ENCODE measurements around the gene KHDRBS2.

Gene KHDRBS2

GRCh38 chr6:61711849-61712248, 574.2 kb downstream of the KHDRBS2 start:
- Histone ChIP-seq H3K4me3 (ENCODE audit: insufficient read depth in 1 of 2, low read depth in 1 of 2, low read length in 2 of 2) (no peak overlapping the region), H3K18ac (ENCODE audit: low read depth in 1 of 2, low read length in 2 of 2) (no peak overlapping the region), H4K8ac (ENCODE audit: low read length) (no peak overlapping the region), H3K4me2 (ENCODE audit: low read length, poor library complexity, severe bottlenecking) (no peak overlapping the region), H2BK5ac (ENCODE audit: low read depth, low read length, poor library complexity, severe bottlenecking) (no peak overlapping the region), H4K91ac (ENCODE audit: low read length) (no peak overlapping the region), H3K9me3 (ENCODE audit: control insufficient read depth, low read length) (peaks cover 20% of the 10 kb centered on the region), H3K27me3 (ENCODE audit: control insufficient read depth in 1 of 2, insufficient read depth in 1 of 2, low read length in 2 of 2) (no peaks in the 10 kb centered on the region), H3K27ac (ENCODE audit: low read length, poor library complexity, severe bottlenecking) (no peak overlapping the region), H2BK15ac (ENCODE audit: low read depth, poor library complexity, severe bottlenecking) (no peak overlapping the region), H3K4me1 (ENCODE audit: control insufficient read depth, insufficient read depth, low read depth, low read length) (no peaks in the 10 kb centered on the region), H3K23ac (ENCODE audit: low read length in 2 of 2) (no peak overlapping the region), H2BK120ac (ENCODE audit: low read depth, low read length) (no peak overlapping the region), H3K9ac (ENCODE audit: low read length) (no peak overlapping the region), H3K14ac (ENCODE audit: low read length in 2 of 2) (no peak overlapping the region), H2AFZ (ENCODE audit: low read depth, low read length) (no peak overlapping the region), H2BK12ac (ENCODE audit: low read length in 2 of 2) (no peak overlapping the region), H2AK5ac (ENCODE audit: low read length, severe bottlenecking) (no peak overlapping the region), H3K36me3 (ENCODE audit: control insufficient read depth in 1 of 2, insufficient read depth in 2 of 2, low read depth in 1 of 2, low read length in 2 of 2) (no peaks in the 10 kb centered on the region), H3K4ac (ENCODE audit: low read depth in 1 of 2, low read length in 2 of 2) (no peak overlapping the region), H3K79me1 (replicated peaks; ENCODE audit: low read length, poor library complexity, severe bottlenecking) (no peaks in the 10 kb centered on the region)
- 95% methylated on average over 1 of the region's 3 CpGs for WGBS
- DNase-seq = peak; percentile 17

DNA sequence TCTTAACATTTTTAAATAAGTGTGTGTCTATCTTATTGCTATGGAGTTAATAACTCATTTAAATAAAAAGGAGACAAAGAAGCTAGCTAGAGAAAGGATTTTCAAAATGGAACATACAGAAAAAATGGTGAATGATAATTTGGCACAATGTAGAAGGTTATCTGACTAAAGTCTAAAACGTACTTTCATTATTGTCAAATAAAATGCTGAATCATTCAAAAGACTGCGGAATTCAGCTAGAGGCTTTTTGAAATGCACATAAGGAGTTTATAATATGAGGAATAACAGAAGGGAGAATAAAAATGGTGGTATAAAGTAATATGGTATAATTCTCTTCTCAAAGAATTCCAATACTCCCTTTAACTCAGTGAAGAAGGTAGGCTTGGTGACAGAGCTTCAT, 597.9 kb downstream of the KHDRBS2 start:
- WGBS = 100% methylated on average over 1 of the region's 2 CpGs
- Histone ChIP-seq H3K9me3 (ENCODE audit: control insufficient read depth, low read length) (peaks cover 6% of the 10 kb centered on the region), H4K91ac (ENCODE audit: low read length) (no peak overlapping the region), H3K4me1 (ENCODE audit: control insufficient read depth, insufficient read depth, low read depth, low read length) (no peaks in the 10 kb centered on the region), H3K27me3 (ENCODE audit: control insufficient read depth in 1 of 2, insufficient read depth in 1 of 2, low read length in 2 of 2) (no peaks in the 10 kb centered on the region), H2BK15ac (ENCODE audit: low read depth, poor library complexity, severe bottlenecking) (no peak overlapping the region), H2AK5ac (ENCODE audit: low read length, severe bottlenecking) (no peak overlapping the region), H3K4me2 (ENCODE audit: low read length, poor library complexity, severe bottlenecking) (no peak overlapping the region), H4K8ac (ENCODE audit: low read length) (no peak overlapping the region), H3K4me3 (ENCODE audit: insufficient read depth in 1 of 2, low read depth in 1 of 2, low read length in 2 of 2) (no peak overlapping the region), H2AFZ (ENCODE audit: low read depth, low read length) (no peak overlapping the region), H2BK120ac (ENCODE audit: low read depth, low read length) (no peak overlapping the region), H3K27ac (ENCODE audit: low read length, poor library complexity, severe bottlenecking) (no peak overlapping the region), H3K18ac (ENCODE audit: low read depth in 1 of 2, low read length in 2 of 2) (no peak overlapping the region), H3K14ac (ENCODE audit: low read length in 2 of 2) (no peak overlapping the region), H2BK12ac (ENCODE audit: low read length in 2 of 2) (no peak overlapping the region), H3K4ac (ENCODE audit: low read depth in 1 of 2, low read length in 2 of 2) (no peak overlapping the region), H3K9ac (ENCODE audit: low read length) (no peak overlapping the region), H3K23ac (ENCODE audit: low read length in 2 of 2) (no peak overlapping the region), H2BK5ac (ENCODE audit: low read depth, low read length, poor library complexity, severe bottlenecking) (no peak overlapping the region), H3K36me3 (ENCODE audit: control insufficient read depth in 1 of 2, insufficient read depth in 2 of 2, low read depth in 1 of 2, low read length in 2 of 2) (no peaks in the 10 kb centered on the region), H3K79me1 (replicated peaks; ENCODE audit: low read length, poor library complexity, severe bottlenecking) (no peaks in the 10 kb centered on the region)
- DNase-seq = no peak

DNA sequence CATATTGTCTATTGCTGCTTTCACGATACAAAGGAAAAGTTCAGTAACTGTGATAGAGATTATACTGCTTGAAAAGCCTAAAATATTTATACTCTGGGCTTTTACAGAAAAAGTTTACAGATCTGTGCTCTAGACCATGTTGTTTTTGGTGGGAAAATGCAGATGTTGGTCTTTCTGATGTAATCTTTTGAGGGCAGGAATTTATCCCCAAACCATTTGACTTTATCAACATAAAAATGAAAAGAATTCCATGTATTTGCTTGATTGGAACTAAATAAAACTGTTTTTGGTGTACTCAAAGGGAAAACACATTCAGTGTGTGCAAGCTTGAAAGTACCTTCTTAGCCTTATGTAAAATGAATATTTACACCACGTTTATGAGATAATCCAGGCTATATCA, 603.5 kb downstream of the KHDRBS2 start:
- Histone ChIP-seq H2BK15ac (ENCODE audit: low read depth, poor library complexity, severe bottlenecking) (no peak overlapping the region), H3K14ac (ENCODE audit: low read length in 2 of 2) (no peak overlapping the region), H3K79me1 (replicated peaks; ENCODE audit: low read length, poor library complexity, severe bottlenecking) (no peaks in the 10 kb centered on the region), H3K36me3 (ENCODE audit: control insufficient read depth in 1 of 2, insufficient read depth in 2 of 2, low read depth in 1 of 2, low read length in 2 of 2) (no peaks in the 10 kb centered on the region), H3K4me2 (ENCODE audit: low read length, poor library complexity, severe bottlenecking) (no peak overlapping the region), H2AFZ (ENCODE audit: low read depth, low read length) (no peak overlapping the region), H3K9ac (ENCODE audit: low read length) (no peak overlapping the region), H4K91ac (ENCODE audit: low read length) (no peak overlapping the region), H3K27ac (ENCODE audit: low read length, poor library complexity, severe bottlenecking) (no peak overlapping the region), H3K18ac (ENCODE audit: low read depth in 1 of 2, low read length in 2 of 2) (no peak overlapping the region), H2BK120ac (ENCODE audit: low read depth, low read length) (no peak overlapping the region), H3K4me1 (ENCODE audit: control insufficient read depth, insufficient read depth, low read depth, low read length) (no peaks in the 10 kb centered on the region), H2AK5ac (ENCODE audit: low read length, severe bottlenecking) (no peak overlapping the region), H3K27me3 (ENCODE audit: control insufficient read depth in 1 of 2, insufficient read depth in 1 of 2, low read length in 2 of 2) (no peaks in the 10 kb centered on the region), H3K4me3 (ENCODE audit: insufficient read depth in 1 of 2, low read depth in 1 of 2, low read length in 2 of 2) (no peak overlapping the region), H3K23ac (ENCODE audit: low read length in 2 of 2) (no peak overlapping the region), H4K8ac (ENCODE audit: low read length) (no peak overlapping the region), H3K9me3 (ENCODE audit: control insufficient read depth, low read length) (peaks cover 3% of the 10 kb centered on the region), H2BK12ac (ENCODE audit: low read length in 2 of 2) (no peak overlapping the region), H2BK5ac (ENCODE audit: low read depth, low read length, poor library complexity, severe bottlenecking) (no peak overlapping the region), H3K4ac (ENCODE audit: low read depth in 1 of 2, low read length in 2 of 2) (no peak overlapping the region)
- WGBS = no CpG with 5 or more reads among the region's 2 CpGs
- no peak for DNase-seq

DNA sequence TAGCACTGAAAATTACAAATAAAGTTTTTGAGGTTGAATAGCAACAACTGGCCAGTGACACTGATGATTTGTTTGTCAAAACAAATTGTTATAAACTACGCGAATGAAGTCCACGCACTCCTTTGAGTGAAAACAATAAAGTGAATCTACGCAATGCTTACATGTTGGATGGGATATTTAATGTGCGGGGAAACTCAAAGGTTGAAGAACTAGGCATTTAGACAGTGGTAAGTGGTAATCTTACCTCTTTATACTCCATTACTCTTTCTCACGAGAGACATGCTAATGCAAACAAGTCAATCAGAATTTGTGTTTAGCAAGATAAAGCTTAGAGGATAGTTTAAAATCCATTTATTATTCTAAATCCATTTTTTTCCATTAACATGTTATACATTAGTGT, 606.4 kb downstream of the KHDRBS2 start:
- H3K36me3 ChIP-seq (ENCODE audit: control insufficient read depth in 1 of 2, insufficient read depth in 2 of 2, low read depth in 1 of 2, low read length in 2 of 2) = no peaks in the 10 kb centered on the region
- H3K27me3 ChIP-seq (ENCODE audit: control insufficient read depth in 1 of 2, insufficient read depth in 1 of 2, low read length in 2 of 2) = no peaks in the 10 kb centered on the region
- no peak overlapping the region for H2BK120ac ChIP-seq (ENCODE audit: low read depth, low read length)
- H2BK12ac ChIP-seq (ENCODE audit: low read length in 2 of 2) = no peak overlapping the region
- no peaks in the 10 kb centered on the region for H3K4me1 ChIP-seq (ENCODE audit: control insufficient read depth, insufficient read depth, low read depth, low read length)
- no peak overlapping the region for H3K27ac ChIP-seq (ENCODE audit: low read length, poor library complexity, severe bottlenecking)
- no peak overlapping the region for H3K18ac ChIP-seq (ENCODE audit: low read depth in 1 of 2, low read length in 2 of 2)
- H2BK15ac ChIP-seq (ENCODE audit: low read depth, poor library complexity, severe bottlenecking) = no peak overlapping the region
- DNase-seq = no peak
- no peak overlapping the region for H3K9ac ChIP-seq (ENCODE audit: low read length)
- no peak overlapping the region for H3K4me3 ChIP-seq (ENCODE audit: insufficient read depth in 1 of 2, low read depth in 1 of 2, low read length in 2 of 2)
- no peak overlapping the region for H3K4ac ChIP-seq (ENCODE audit: low read depth in 1 of 2, low read length in 2 of 2)
- no peak overlapping the region for H4K8ac ChIP-seq (ENCODE audit: low read length)
- no peak overlapping the region for H3K14ac ChIP-seq (ENCODE audit: low read length in 2 of 2)
- no peak overlapping the region for H4K91ac ChIP-seq (ENCODE audit: low read length)
- no peak overlapping the region for H3K4me2 ChIP-seq (ENCODE audit: low read length, poor library complexity, severe bottlenecking)
- WGBS = 95% methylated on average over 5 of the region's 6 CpGs
- H2AFZ ChIP-seq (ENCODE audit: low read depth, low read length) = no peak overlapping the region
- no peak overlapping the region for H2BK5ac ChIP-seq (ENCODE audit: low read depth, low read length, poor library complexity, severe bottlenecking)
- H3K9me3 ChIP-seq (ENCODE audit: control insufficient read depth, low read length) = peaks cover 3% of the 10 kb centered on the region
- no peaks in the 10 kb centered on the region for H3K79me1 ChIP-seq (replicated peaks; ENCODE audit: low read length, poor library complexity, severe bottlenecking)
- no peak overlapping the region for H2AK5ac ChIP-seq (ENCODE audit: low read length, severe bottlenecking)
- no peak overlapping the region for H3K23ac ChIP-seq (ENCODE audit: low read length in 2 of 2)

Measured in mesenchymal stem cell (in vitro differentiated cells and primary cell).